Stimulated activated CD4-positive, alpha-beta T cell treated with anti-CD3 and anti-CD28 coated beads, Interleukin-2, amount 100 ng/mL, for 4 hours (primary cell): ENCODE data around the gene FMN1.
"Not testable (repeated sequence)": the region's sequence is repeated elsewhere in the genome, so short reads cannot be mapped to it uniquely, and the experiment has no call there.

ENCODE experiments used
- DNase-seq: peaks from one replicate; pipeline ENCODE4 v3.0.0-alpha.2; 2020; ENCODE audit warnings: low read depth

The FMN1 gene

GRCh38 chr15:32859251-32859650 is 335.3 kb downstream of the FMN1 start:
- no peak for DNase-seq

- no peak for DNase-seq
Measured at GRCh38 chr15:32857732-32858131, 336.8 kb downstream of the FMN1 start.

GRCh38 chr15:32856753-32857152 is 337.8 kb downstream of the FMN1 start:
- no peak for DNase-seq

- DNase-seq: no peak
Measured at GRCh38 chr15:32855942-32856341, 338.6 kb downstream of the FMN1 start.

GRCh38 chr15:32853592-32853991 is 340.9 kb downstream of the FMN1 start:
- DNase-seq: no peak

- DNase-seq: no peak
Measured at GRCh38 chr15:32852771-32853170, 341.7 kb downstream of the FMN1 start.

GRCh38 chr15:32852017-32852416 is 342.5 kb downstream of the FMN1 start:
- DNase-seq: no peak

- DNase-seq: no peak
Measured at GRCh38 chr15:32851572-32851971, 342.9 kb downstream of the FMN1 start.

- DNase-seq: no peak
Measured at GRCh38 chr15:32849769-32850668, 344.5 kb downstream of the FMN1 start.

GRCh38 chr15:32846671-32847070 is 347.8 kb downstream of the FMN1 start:
- not testable (repeated sequence) for DNase-seq

- DNase-seq: no peak
Measured at GRCh38 chr15:32844118-32844711, 350.3 kb downstream of the FMN1 start.

- DNase-seq: no peak
Measured at GRCh38 chr15:32843219-32843815, 351.2 kb downstream of the FMN1 start.

- DNase-seq: no peak
Measured at GRCh38 chr15:32842081-32842480, 352.4 kb downstream of the FMN1 start.

- no peak for DNase-seq
Measured at GRCh38 chr15:32840507-32841245, 353.8 kb downstream of the FMN1 start.

GRCh38 chr15:32838820-32839219 is 355.7 kb downstream of the FMN1 start:
- no peak for DNase-seq

GRCh38 chr15:32838338-32838737 is 356.2 kb downstream of the FMN1 start:
- DNase-seq: no peak

- no peak for DNase-seq
Measured at GRCh38 chr15:32837935-32838334, 356.6 kb downstream of the FMN1 start.

GRCh38 chr15:32834156-32834555 is 360.4 kb downstream of the FMN1 start:
- DNase-seq: no peak

- DNase-seq: no peak
Measured at GRCh38 chr15:32833379-32833821, 361.1 kb downstream of the FMN1 start.

- no peak for DNase-seq
Measured at GRCh38 chr15:32831485-32831884, 363.0 kb downstream of the FMN1 start.

- DNase-seq: no peak
Measured at GRCh38 chr15:32830241-32830640, 364.3 kb downstream of the FMN1 start.

- DNase-seq: no peak
Measured at GRCh38 chr15:32829436-32829835, 365.1 kb downstream of the FMN1 start.
